H1 (cell line): ENCODE measurements around the gene GPX4. TPM values are rescaled to one million over a fixed set of nuclear protein-coding genes. Genes with fewer than 3 reads are reported as not detected.

Experiments
- CTCF ChIA-PET: fragments of 300-600 bp; sonication (Branson Sonifier 250); formaldehyde crosslinking; loops from one replicate; lab custom pipeline; 2021; ENCODE audit not compliant: partially characterized antibody; lab: Charles Lee
- POLR2A ChIA-PET: fragments of 300-600 bp; sonication (Branson Sonifier 250); formaldehyde crosslinking; loops from one replicate; lab custom pipeline; 2021; ENCODE audit warnings: inconsistent platforms; ENCODE audit not compliant: partially characterized antibody; lab: Charles Lee
- DNase-seq, 2 experiments: peaks; one replicate each; pipeline versions ENCODE4 v3.0.0 to v3.0.0-alpha.2; 2010 to 2022; ENCODE audit warnings: low spot score in 2 of 2, low read depth in 1 of 2, mixed read lengths in 1 of 2
- FAIRE-seq: peaks from 2 replicates; lab custom pipeline; 2011; peaks lifted over from hg19 to GRCh38; lab: Jason Lieb, UNC
- H2AFZ ChIP-seq: 2 replicates; pipeline ENCODE4 v1.8.1; 2012; ENCODE audit warnings: low read length, inconsistent platforms
- H2AK5ac ChIP-seq: 2 replicates; pipeline ENCODE4 v1.6.1; 2013; ENCODE audit warnings: low read depth, low read length
- H2BK120ac ChIP-seq: replicated peaks from 2 replicates; pipeline ENCODE3; 2013; ENCODE audit warnings: low read depth, low read length, inconsistent platforms
- H2BK12ac ChIP-seq: 2 replicates; pipeline ENCODE4 v1.6.1; 2013; ENCODE audit warnings: low read depth, low read length
- H2BK15ac ChIP-seq: 2 replicates; pipeline ENCODE4 v1.6.1; 2013; ENCODE audit warnings: low read length
- H2BK20ac ChIP-seq: 2 replicates; pipeline ENCODE4 v1.6.1; 2013; ENCODE audit warnings: low read length
- H2BK5ac ChIP-seq: 2 replicates; pipeline ENCODE4 v1.6.1; 2013; ENCODE audit warnings: low read depth, low read length
- H3K14ac ChIP-seq: 2 replicates; pipeline ENCODE4 v1.6.1; 2013; ENCODE audit warnings: inconsistent platforms; ENCODE audit not compliant: insufficient read length
- H3K18ac ChIP-seq: 2 replicates; pipeline ENCODE4 v1.6.1; 2013; ENCODE audit warnings: low read length; ENCODE audit errors: extremely low read depth
- H3K23ac ChIP-seq: 2 replicates; pipeline ENCODE4 v1.6.1; 2013; ENCODE audit warnings: inconsistent platforms; ENCODE audit not compliant: insufficient read length
- H3K23me2 ChIP-seq: 2 replicates; pipeline ENCODE4 v1.6.1; 2013; ENCODE audit warnings: low read depth, low read length
- H3K27ac ChIP-seq: 2 replicates; pipeline ENCODE4 v1.6.1; 2011; ENCODE audit warnings: low read depth, low read length, inconsistent platforms
- H3K27me3 ChIP-seq, 4 experiments: replicated peaks in 1 of 4; 1 replicate in 1 of 4; 2 replicates in 3 of 4; pipeline versions ENCODE4 v1.6.1 to v1.8.1; 2011 to 2013; ENCODE audit warnings: low read length in 3 of 4, mild to moderate bottlenecking in 3 of 4, inconsistent platforms in 2 of 4, mixed read lengths in 2 of 4, moderate library complexity in 1 of 4; ENCODE audit not compliant: control insufficient read depth in 3 of 4, insufficient read depth in 3 of 4; ENCODE audit errors: extremely low read depth in 1 of 4
- H3K36me3 ChIP-seq, 4 experiments: 2 replicates each; pipeline versions ENCODE4 v1.6.1 to v1.8.1; 2011 to 2013; ENCODE audit warnings: mild to moderate bottlenecking in 4 of 4, low read length in 3 of 4, moderate library complexity in 2 of 4, control low read depth in 1 of 4, inconsistent platforms in 1 of 4; ENCODE audit not compliant: insufficient read depth in 4 of 4, control insufficient read depth in 2 of 4
- H3K4ac ChIP-seq: replicated peaks from 2 replicates; pipeline ENCODE3; 2013; ENCODE audit warnings: low read length, low read depth, mixed read lengths, inconsistent platforms; ENCODE audit not compliant: insufficient read length
- H3K4me1 ChIP-seq, 4 experiments: replicated peaks in 1 of 4; 1 replicate in 1 of 4; 2 replicates in 3 of 4; pipeline versions ENCODE4 v1.6.1 to v1.8.1; 2011 to 2013; ENCODE audit warnings: low read length in 3 of 4, inconsistent platforms in 2 of 4, mixed read lengths in 1 of 4; ENCODE audit not compliant: insufficient read depth in 4 of 4, control insufficient read depth in 3 of 4
- H3K4me2 ChIP-seq, 2 experiments: 2 replicates each; pipeline versions ENCODE4 v1.6.1 to v1.8.1; 2011 to 2013; ENCODE audit warnings: low read depth in 2 of 2, low read length in 2 of 2, control low read depth in 1 of 2, inconsistent platforms in 1 of 2, mild to moderate bottlenecking in 1 of 2; ENCODE audit not compliant: insufficient read depth in 1 of 2
- H3K4me3 ChIP-seq, 4 experiments: fragments of 200-600, 300-600 bp in 1 of 4; sonication (generic), shearing (Covaris generic), sonication (Bioruptor Twin) in 1 of 4; 2 replicates each; pipeline versions ENCODE4 v1.5.1 to v1.8.1; 2011 to 2016; ENCODE audit warnings: low read length in 4 of 4, low read depth in 3 of 4, control low read depth in 2 of 4, inconsistent platforms in 2 of 4, mild to moderate bottlenecking in 2 of 4, mixed read lengths in 1 of 4, moderate library complexity in 1 of 4; ENCODE audit not compliant: insufficient read depth in 2 of 4; ENCODE audit errors: extremely low read depth in 1 of 4
- H3K56ac ChIP-seq: replicated peaks from 2 replicates; pipeline ENCODE3; 2013; ENCODE audit warnings: low read depth, mild to moderate bottlenecking, mixed read lengths, low read length, inconsistent platforms; ENCODE audit not compliant: insufficient read length
- H3K79me1 ChIP-seq: 2 replicates; pipeline ENCODE4 v1.6.1; 2013; ENCODE audit warnings: low read depth, low read length, control low read depth
- H3K79me2 ChIP-seq, 2 experiments: 2 replicates each; pipeline versions ENCODE4 v1.6.1 to v1.8.1; 2012 to 2013; ENCODE audit warnings: low read length in 2 of 2, mild to moderate bottlenecking in 2 of 2, inconsistent platforms in 1 of 2; ENCODE audit not compliant: insufficient read depth in 2 of 2, control insufficient read depth in 1 of 2
- H3K9ac ChIP-seq, 4 experiments: replicated peaks in 1 of 4; 1 replicate in 1 of 4; 2 replicates in 3 of 4; pipeline versions ENCODE4 v1.6.1 to v1.8.1; 2011 to 2013; ENCODE audit warnings: low read depth in 3 of 4, low read length in 3 of 4, control low read depth in 2 of 4, mild to moderate bottlenecking in 2 of 4, moderate library complexity in 2 of 4, inconsistent platforms in 1 of 4; ENCODE audit errors: extremely low read depth in 1 of 4
- H3K9me3 ChIP-seq, 2 experiments: 2 replicates each; pipeline versions ENCODE4 v1.6.1 to v1.8.1; 2012 to 2013; ENCODE audit warnings: mild to moderate bottlenecking in 2 of 2, moderate library complexity in 2 of 2, control low read depth in 1 of 2, inconsistent platforms in 1 of 2, low read depth in 1 of 2, low read length in 1 of 2, mixed read lengths in 1 of 2; ENCODE audit not compliant: insufficient read depth in 2 of 2
- H4K20me1 ChIP-seq, 2 experiments: replicated peaks in 1 of 2; 2 replicates each; pipeline versions ENCODE3 to v1.8.1; 2011 to 2013; ENCODE audit warnings: inconsistent platforms in 2 of 2, low read length in 2 of 2, mild to moderate bottlenecking in 1 of 2; ENCODE audit not compliant: insufficient read depth in 2 of 2, control insufficient read depth in 1 of 2
- H4K5ac ChIP-seq: 2 replicates; pipeline ENCODE4 v1.6.1; 2013; ENCODE audit warnings: low read length, low read depth, mixed read lengths, inconsistent platforms; ENCODE audit not compliant: insufficient read length
- H4K8ac ChIP-seq: 2 replicates; pipeline ENCODE4 v1.8.0; 2013; ENCODE audit warnings: mild to moderate bottlenecking, moderate library complexity, low read length, inconsistent platforms; ENCODE audit not compliant: insufficient read depth; ENCODE audit errors: extremely low read depth
- H4K91ac ChIP-seq: replicated peaks from 2 replicates; pipeline ENCODE3; 2013; ENCODE audit warnings: low read length, mixed read lengths, inconsistent platforms; ENCODE audit not compliant: insufficient read length
- CHD2 ChIP-seq: IDR thresholded peaks from 2 replicates; pipeline ENCODE4 v1.6.1; 2012; ENCODE audit warnings: low read length, improper control_type of control experiment
- EGR1 ChIP-seq: IDR thresholded peaks from 2 replicates; pipeline ENCODE4 v1.6.1; 2011; ENCODE audit warnings: low read depth, low read length, borderline replicate concordance
- JUND ChIP-seq: IDR thresholded peaks from 2 replicates; pipeline ENCODE4 v1.6.1; 2011; ENCODE audit warnings: mild to moderate bottlenecking, improper control_type of control experiment, low read length
- KDM5A ChIP-seq: fragments of 200-600 bp; IDR thresholded peaks from 2 replicates; pipeline ENCODE4 v1.7.1; 2012; ENCODE audit warnings: mild to moderate bottlenecking, low read length, inconsistent platforms, mixed read lengths
- NRF1 ChIP-seq: IDR thresholded peaks from 2 replicates; pipeline ENCODE4 v1.6.1; 2011; ENCODE audit warnings: mild to moderate bottlenecking, low read depth, low read length, improper control_type of control experiment
- POU5F1 ChIP-seq: IDR thresholded peaks from 2 replicates; pipeline ENCODE4 v1.6.1; 2011; ENCODE audit warnings: low read depth, mild to moderate bottlenecking, low read length, moderate library complexity
- RFX5 ChIP-seq: IDR thresholded peaks from 2 replicates; pipeline ENCODE4 v1.6.1; 2011; ENCODE audit warnings: low read depth, low read length, improper control_type of control experiment, borderline replicate concordance
- RNF2 ChIP-seq: fragments of 200-900, 300-1000 bp; sonication (generic); IDR thresholded peaks from 2 replicates; pipeline ENCODE4 v1.7.1; 2016; ENCODE audit warnings: borderline replicate concordance, low read depth, mild to moderate bottlenecking, antibody characterized with exemption, low read length; ENCODE audit not compliant: poor library complexity, severe bottlenecking; ENCODE audit errors: missing control alignments
- SRF ChIP-seq: IDR thresholded peaks from 2 replicates; pipeline ENCODE4 v1.6.1; 2011; ENCODE audit warnings: mild to moderate bottlenecking, low read depth, low read length, moderate library complexity
- TEAD4 ChIP-seq: IDR thresholded peaks from 2 replicates; pipeline ENCODE4 v1.6.1; 2012; ENCODE audit warnings: low read depth, low read length, inconsistent platforms, mixed read lengths
- WGBS, 2 experiments: shearing (Covaris generic) in 1 of 2; methylation state at CpG; one replicate each; pipeline versions ENCODE4 v1.1.6 to v1.1.7; 2013 to 2015; ENCODE audit warnings: low lambda C conversion rate in 2 of 2, mixed read lengths in 2 of 2, inconsistent platforms in 1 of 2, low coverage in 1 of 2, missing lambda C conversion rate in 1 of 2; ENCODE audit not compliant: insufficient replicate concordance in 2 of 2, insufficient coverage in 1 of 2, insufficient read length in 1 of 2; ENCODE audit errors: extremely low coverage in 1 of 2, missing lambda C conversion rate in 1 of 2; 5-methylcytosine and 5-hydroxymethylcytosine counted together
- polyA plus RNA-seq, 7 experiments: library from polyadenylated mRNA; depleted of rRNA in 3 of 7; stranded (reverse) in 5 of 7; unstranded in 2 of 7; fragments of >200 nt in 5 of 7; fragments of 200-250 nt in 2 of 7; gene quantifications; 1 replicate in 5 of 7; 2 replicates in 1 of 7; 4 replicates in 1 of 7; pipeline versions ENCODE4 v1.2.1 to v1.2.3, GENCODE V29; 2011 to 2013; ENCODE audit warnings: missing spikeins in 2 of 7, mixed read lengths in 2 of 7
- total RNA-seq: library from RNA; stranded (reverse); fragmentation: NEBNext Ultra II Directional; extraction: Animal tissue kit (Norgen Biotek cat#: 25700); gene quantifications from 2 replicates; pipeline ENCODE4 v1.2.1, GENCODE V29; 2021
- TF ChIP-seq, protein P1 (sequence below): IDR thresholded peaks from 2 replicates; pipeline ENCODE4 v1.6.1; 2011; ENCODE audit warnings: low read length, improper control_type of control experiment

GPX4 gene
- total and polyA plus RNA-seq, 2 of the 8 experiments (the other 6 are each of a cell fraction or from before 2014, with no cell fraction given) = 342 to 693 TPM

DNA sequence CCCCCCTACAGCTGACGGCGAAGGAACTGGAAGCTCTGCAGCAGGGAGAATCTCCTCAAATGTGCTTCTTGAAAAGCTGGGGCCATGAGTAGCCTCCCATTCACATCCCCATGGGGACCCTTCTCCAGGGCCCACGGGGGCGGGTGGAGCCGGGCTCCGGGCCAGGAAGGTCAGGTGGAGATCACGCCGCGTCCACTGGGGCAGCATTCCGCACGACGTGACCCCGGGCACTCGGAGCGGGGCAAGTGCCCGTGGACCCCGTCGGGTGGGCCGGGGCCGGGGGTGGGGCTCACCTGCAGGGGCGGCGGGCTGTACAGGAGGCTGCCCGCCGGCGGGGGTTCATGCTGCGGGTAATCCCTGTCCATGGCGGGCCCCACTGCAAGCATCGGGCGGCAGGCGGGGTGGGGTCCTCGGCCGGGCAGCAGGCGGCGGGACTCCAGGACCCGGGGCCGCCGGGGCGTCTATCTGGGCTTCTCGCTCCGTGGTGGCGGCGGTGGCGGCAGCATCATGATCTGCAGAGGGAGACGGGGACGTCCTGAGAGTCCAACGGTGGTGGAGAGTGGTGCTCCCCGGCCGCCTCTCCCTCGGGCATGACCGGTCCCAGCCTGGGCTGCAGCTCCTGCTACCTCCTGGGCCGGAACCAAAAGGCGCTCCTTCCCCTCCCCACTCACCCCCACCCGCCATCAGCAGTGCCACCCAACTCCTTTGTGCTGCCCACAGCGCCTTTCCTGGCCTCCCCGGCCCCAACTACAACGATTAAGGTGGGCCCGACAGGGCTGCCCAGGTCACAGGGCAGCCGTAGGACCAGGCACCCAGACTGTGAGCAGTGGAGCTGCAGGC is 50.3 kb downstream of the GPX4 start:
- H4K20me1 ChIP-seq = peaks cover 0 to 13% of the 10 kb centered on the region in 2 experiments

More for the DNA sequence above, 50.3 kb downstream of the GPX4 start:
- no peak overlapping the region for H3K27ac ChIP-seq
- peaks cover 0 to 4% (median 0%) of the 10 kb centered on the region in 4 experiments; a peak in 3 of 7 replicates for H3K4me1 ChIP-seq
- H2BK12ac ChIP-seq = no peak overlapping the region
- peak overlapping the region; percentile 85; the same call in 1 of the 2 replicates for H4K8ac ChIP-seq
- no peak overlapping the region for H2AK5ac ChIP-seq
- H3K4me3 ChIP-seq = no peak overlapping the region
- peaks cover 9% of the 10 kb centered on the region for H3K79me1 ChIP-seq
- peaks cover 0 to 6% of the 10 kb centered on the region in 2 experiments; a peak in 1 of 4 replicates for H3K79me2 ChIP-seq
- no peaks in the 10 kb centered on the region for H3K27me3 ChIP-seq
- H4K5ac ChIP-seq = no peak overlapping the region
- CTCF ChIA-PET = interaction anchor here (0.7 to 3.1 kb wide), 3 partner anchors 13 to 41 kb away, joined by 3 to 9 read pairs (median 6); no protein-coding TSS in a partner anchor
- H3K18ac ChIP-seq = no peak overlapping the region
- H2BK15ac ChIP-seq = no peak overlapping the region
- no peak overlapping the region for H2BK20ac ChIP-seq
- POLR2A ChIA-PET = interaction anchor here (0.8 to 1.8 kb wide), 7 partner anchors 9 to 127 kb away, joined by 3 to 6 read pairs (median 4); partner anchors contain the start of gene CIRBP
- FAIRE-seq = no peak
- no peak for TF ChIP-seq RFX5
- TF ChIP-seq JUND = no peak
- no peak for TF ChIP-seq RNF2
- no peak for TF ChIP-seq CHD2
- no peak for TF ChIP-seq EGR1
- no peak for TF ChIP-seq SRF
- TF ChIP-seq POU5F1 = no peak
- no peak for TF ChIP-seq KDM5A
- TF ChIP-seq NRF1 = no peak
- TF ChIP-seq, protein P1, sequence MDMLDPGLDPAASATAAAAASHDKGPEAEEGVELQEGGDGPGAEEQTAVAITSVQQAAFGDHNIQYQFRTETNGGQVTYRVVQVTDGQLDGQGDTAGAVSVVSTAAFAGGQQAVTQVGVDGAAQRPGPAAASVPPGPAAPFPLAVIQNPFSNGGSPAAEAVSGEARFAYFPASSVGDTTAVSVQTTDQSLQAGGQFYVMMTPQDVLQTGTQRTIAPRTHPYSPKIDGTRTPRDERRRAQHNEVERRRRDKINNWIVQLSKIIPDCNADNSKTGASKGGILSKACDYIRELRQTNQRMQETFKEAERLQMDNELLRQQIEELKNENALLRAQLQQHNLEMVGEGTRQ = no peak
- no peak for TF ChIP-seq TEAD4
- WGBS, 2 experiments = 95% methylated on average over 29 of the region's 58 CpGs; no CpG with 5 or more reads in 1 of the 2 experiments
- DNase-seq = no peak
- H3K23ac ChIP-seq = no peak overlapping the region
- no peak overlapping the region for H3K9ac ChIP-seq
- H4K91ac ChIP-seq = no peak overlapping the region
- no peaks in the 10 kb centered on the region for H3K9me3 ChIP-seq
- H2AFZ ChIP-seq = no peak overlapping the region
- H3K14ac ChIP-seq = no peak overlapping the region
- H3K23me2 ChIP-seq = no peaks in the 10 kb centered on the region
- no peak overlapping the region for H3K56ac ChIP-seq
- no peak overlapping the region for H2BK5ac ChIP-seq
- no peak overlapping the region for H2BK120ac ChIP-seq
- H3K36me3 ChIP-seq = peaks cover 0 to 12% (median 0%) of the 10 kb centered on the region in 4 experiments; a peak in 1 of 8 replicates
- no peak overlapping the region for H3K4ac ChIP-seq
- no peak overlapping the region for H3K4me2 ChIP-seq
